Stimulated activated CD4-positive, alpha-beta T cell treated with anti-CD3 and anti-CD28 coated beads, Interleukin-4, amount 100 ng/mL, for 24 hours (primary cell): Measurements from ENCODE around the gene B3GNT2.
"Not testable (repeated sequence)": the region's sequence is repeated elsewhere in the genome, so short reads cannot be mapped to it uniquely, and the experiment has no call there.

Experiments used
- DNase-seq: peaks from one replicate; pipeline ENCODE4 v3.0.0-alpha.2; 2020

The B3GNT2 gene

DNA sequence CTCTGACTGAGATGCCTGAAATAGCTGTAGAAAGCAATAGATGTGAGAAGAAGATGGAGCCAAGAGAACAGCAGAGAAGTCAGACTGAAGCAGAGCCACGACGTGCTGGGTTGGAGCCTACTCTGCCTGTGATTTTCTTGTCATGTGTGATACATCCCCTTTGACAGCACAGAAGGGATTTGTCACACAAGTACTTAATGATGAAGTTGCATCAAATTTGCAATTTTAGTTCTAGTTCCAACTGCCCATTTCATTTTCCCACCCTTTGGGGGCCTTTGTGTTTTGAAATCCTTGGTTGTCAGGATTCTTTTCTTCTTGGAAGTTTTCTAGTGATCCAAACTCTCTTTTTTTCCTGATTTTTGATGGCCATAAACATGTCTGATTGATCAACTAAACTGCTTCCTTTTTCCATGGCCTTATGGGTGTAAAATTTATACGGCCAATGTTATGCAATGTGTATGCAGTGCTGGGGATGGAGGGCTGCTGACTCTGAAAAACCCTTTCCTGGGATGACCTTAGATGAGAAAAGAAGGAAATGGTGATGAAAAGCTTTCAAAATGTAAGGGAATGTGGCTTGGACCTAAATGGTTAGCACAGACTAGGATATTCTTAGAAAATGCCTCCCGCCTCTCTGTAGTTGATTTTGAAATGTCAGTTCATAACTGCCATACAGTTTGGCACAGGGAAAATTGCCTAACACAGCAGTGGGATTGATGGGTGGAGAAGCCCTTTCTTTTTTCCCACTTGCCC lies 9.6 kb upstream of the B3GNT2 start:
- no peak for DNase-seq

DNA sequence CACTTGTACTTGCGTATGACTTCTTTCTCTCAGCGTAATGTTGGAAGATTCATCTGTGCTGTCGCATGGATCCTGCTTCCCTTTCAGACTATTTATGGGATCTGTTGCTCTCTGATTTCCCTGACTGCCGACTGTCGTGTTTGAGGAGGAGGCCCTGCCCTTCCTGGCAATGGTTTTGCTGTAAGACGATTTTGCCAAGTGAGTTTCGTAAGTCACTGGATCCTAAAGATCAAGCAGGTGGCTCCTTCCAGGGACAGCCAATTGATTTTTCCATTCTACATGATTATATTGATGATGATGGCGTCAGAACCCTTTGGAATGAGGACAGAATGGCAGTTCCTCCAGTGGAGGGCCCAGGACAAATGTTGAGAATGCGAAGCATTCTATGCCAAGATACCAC lies 8.7 kb upstream of the B3GNT2 start:
- no peak for DNase-seq

DNA sequence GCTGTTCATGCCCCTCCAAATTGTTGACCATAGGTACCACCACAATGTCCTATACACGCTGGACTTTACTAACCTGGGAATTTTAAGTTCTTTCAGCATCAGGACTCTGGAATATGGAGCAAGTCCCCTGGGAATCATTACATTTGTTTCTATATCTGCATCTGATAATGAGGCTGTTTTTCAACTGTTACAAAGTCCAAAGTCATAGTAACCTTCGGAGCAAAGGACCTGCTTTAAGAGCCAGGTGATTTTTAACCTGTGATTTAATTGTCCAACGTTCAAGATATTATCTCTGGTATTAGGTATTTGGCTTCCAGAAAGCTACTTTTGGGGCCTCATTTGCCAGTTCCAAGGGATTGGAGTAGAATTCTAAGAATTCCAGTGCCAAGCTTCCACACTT lies 7.5 kb upstream of the B3GNT2 start:
- no peak for DNase-seq

DNA sequence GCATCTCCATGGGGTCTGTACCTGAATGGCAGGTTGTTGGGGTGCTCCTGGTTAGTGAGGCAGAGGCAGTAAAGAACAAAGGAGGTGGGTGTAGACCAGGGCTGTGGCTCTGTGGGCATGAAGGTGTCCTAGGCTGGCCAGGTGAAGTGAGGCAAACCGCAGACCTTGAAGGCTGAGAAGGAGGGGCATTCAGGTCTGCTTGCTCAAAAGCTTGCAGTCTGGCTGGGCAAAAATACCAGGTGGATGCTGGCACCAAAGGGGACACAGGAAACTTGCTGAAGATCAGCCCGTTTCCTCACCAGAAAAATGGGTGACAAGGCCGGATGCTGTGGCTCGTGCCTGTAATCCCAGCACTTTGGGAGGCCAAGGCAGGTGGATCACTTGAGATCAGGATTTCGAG lies 6.7 kb upstream of the B3GNT2 start:
- no peak for DNase-seq

DNA sequence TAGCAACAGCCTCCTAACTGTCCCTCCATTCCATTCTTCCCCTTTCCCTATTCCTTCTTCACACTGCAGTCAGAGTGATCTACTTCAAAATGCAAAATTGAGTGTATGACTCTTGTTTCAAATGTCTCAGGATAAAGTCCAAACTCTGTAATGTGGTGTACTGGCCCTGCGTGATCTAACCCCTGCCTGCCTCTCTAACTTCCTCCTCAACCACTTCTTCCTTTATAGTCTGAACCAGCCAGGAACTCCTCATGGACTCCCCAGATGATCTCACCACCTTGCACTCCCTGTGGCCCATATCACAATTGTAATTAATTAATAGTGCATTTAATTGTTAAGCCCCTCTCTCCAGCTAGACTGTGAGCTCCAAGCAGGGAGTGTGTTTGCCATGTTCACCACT lies 3.1 kb upstream of the B3GNT2 start:
- no peak for DNase-seq

DNA sequence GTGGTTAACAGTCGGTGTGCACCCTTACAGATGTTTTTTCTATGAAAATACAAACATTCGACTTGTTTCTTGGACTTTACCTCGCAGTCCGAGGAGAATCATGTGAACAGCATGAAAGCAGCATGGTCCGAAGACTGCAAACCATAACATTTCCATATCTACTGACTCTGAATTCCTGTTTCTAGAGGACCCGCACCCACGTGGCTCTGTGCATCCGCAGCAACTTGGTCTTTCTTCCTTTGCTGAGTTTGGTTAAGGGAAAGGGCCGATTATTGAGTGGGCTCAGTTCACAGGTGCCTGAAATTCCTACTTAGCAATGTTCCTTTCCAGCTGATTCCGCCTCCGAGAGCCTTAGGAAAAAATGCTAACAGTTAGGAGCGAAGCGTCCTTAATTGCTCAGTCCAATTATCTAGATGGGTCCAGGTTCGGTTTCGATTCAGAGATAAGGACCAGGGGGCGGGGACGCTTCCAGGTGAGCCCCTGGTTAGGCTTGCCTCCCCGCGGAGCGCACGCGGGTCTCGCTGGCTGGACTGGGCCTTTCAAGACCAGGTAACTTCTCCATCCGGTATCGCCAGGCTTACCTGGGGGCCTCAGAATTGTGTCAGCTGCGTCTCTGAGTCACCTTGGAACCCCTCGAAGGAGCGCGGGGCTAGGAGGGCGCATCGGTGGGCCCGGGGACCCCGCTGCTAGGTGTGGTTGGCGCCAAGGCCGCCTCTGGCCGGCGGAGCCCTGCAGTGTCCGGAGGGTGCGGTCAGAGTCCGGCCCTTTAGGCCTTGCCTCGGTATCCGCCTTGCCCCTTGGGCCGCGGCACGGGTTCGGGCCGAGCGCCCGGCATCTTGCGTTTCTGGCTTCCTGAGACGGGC lies 1.1 kb upstream of the B3GNT2 start:
- DNase-seq, result no peak

DNA sequence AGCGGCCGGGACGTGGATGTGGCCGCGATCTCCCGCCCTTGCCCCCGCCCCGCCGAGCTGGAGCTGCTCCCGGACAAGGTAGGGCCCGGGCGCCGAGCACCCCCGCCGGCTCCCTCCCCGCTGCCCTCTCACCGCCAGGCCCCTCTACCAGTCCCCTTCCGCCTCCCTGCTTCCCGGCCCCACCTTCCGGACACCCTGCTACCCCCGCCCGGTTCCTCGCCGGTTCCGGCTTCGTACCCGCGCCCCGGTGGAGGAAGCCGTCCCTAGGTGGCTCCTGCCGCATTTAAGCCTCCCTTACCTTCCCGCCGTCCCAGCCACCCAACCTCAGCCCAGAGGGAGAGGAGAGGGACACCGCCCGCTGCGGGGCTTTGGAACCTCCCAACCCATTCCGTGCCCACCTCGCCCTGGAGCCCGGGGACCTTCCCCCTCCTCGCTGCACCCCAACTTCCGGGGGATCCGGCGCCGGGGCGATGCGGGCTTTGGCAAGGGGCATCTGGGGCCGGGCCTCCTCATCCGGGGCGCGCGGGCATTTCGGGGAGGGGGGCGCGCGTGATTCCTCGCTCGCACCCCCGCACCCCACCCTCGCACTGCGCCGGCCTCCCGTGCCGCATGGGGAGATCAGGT lies 475 bp downstream of the B3GNT2 start:
- peak; percentile 57 for DNase-seq

DNA sequence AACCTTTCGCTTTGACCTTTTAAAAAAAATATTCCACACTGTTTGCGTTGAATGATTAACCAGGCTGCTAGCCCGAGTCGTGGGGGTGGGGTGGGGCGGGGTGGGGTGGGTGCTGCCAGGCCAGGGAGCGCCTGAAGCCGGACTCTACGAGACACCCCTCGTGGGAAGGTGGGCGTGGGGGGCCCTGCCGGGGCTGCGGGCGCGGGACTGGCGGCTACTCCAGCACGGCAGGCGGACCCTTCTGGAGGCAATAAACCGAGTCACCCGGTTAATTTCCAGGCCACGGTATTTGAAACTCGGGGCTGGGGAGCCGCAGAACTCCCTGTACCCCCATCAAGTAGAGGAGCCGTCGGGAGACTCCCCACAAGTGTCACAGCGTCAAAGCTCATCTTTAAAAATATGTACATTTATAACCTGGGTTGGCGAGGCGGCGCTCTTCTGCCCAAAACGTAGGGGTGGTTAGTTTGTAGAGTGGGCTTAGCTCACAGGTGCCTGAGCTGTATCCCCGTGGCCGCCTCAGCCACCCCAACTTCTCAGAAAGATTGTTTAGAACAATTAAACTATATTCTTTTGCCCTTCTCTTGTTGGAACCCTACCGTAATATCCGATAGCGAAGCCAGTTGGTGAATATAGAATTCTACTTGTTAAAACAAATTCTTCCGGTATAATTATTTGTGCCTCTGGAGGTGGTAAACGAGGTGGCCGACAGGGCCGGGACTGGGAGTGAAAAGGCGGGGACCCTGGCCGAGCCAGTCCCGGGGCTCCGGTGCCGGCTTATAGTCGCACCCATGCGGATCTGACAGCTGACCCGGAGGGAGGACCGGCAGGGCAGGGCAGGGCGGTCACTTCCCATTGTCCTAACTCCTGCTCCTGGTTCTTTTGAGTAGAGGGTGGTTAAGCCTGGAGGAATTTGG lies 1.4 kb downstream of the B3GNT2 start:
- DNase-seq, result peak; percentile 30

DNA sequence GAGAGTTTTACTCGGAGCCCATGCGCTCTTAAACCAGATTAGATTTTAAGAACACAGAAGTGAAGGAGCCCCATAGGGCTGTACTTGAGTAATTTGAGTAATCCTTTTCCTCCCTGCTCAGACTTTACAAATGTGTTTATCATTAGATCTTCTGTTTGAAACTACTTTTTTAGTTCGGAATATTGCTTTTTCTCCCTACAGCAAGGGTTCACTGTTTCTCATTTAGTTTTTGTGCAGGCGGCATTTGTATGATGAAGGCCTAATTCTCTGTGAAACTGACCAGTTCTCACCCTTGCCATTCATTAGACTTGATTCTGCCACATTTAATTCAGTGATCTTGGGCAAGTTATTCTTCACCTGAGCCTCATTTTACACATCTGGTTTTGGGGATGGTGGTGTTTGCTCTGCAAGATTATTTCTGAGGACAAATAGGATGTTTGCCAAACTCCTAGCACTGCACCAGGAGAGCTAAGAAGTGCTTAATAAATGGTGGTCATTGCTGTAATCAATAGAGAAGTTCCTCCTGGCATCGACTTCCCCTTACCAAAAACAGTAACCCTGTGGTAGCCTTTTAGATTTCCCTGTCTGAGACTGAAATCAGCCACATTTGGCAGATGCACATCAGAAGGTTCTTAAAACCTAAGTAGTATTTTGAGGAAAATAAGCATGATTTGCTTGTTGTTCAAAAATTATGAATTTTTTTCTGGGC lies 2.2 kb downstream of the B3GNT2 start:
- DNase-seq, result no peak

DNA sequence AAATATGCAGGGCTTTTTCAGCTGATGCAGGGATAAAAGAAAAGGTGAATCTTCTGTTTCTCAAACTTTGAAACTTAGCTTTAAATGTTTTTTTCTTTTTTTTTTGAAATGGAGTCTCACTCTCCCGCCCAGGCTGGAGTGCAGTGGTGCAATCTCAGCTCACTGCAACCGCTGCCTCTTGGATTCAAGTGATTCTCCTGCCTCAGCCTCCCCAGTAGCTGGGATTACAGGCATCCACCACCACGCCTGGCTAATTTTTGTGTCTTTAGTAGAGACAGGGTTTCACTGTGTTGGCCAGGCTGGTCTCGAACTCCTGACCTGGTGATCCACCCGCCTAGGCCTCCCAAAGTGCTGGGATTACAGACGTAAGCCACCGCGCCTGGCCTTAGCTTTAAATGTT lies 2.9 kb downstream of the B3GNT2 start:
- not testable (repeated sequence) for DNase-seq

DNA sequence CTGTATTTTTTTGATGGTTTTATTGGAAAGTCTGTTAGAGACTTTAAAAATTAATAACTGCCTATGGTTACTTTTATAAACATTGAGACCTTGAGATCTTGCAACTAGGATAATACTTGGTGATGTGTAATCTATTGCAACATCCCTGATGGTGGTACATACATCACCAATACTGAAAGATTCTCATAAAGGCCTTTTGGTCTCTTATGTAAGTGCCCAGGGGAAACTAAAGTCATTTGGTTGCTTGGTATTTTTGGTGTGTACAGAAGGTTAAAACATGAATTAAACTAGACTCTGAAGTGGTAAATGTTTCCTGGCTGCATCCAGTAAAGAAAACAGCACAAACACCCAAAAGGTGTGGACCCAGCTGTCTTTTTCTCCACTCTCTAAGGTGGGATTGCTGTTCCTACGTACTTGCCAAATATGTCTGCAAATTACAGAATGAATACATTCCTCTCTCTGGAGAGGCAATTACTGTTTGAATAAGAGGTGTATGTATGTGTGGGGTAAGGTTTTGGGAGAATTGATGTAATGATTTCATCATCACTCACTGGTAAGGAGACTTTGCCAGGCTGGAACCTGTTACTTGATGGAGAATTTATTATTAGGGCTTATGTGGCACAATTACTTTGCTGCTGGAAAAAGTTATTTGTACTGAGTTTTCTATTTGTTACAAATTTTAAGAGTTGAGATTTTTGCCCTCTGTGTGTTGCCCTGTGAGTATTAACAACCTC lies 3.6 kb downstream of the B3GNT2 start:
- no peak for DNase-seq

DNA sequence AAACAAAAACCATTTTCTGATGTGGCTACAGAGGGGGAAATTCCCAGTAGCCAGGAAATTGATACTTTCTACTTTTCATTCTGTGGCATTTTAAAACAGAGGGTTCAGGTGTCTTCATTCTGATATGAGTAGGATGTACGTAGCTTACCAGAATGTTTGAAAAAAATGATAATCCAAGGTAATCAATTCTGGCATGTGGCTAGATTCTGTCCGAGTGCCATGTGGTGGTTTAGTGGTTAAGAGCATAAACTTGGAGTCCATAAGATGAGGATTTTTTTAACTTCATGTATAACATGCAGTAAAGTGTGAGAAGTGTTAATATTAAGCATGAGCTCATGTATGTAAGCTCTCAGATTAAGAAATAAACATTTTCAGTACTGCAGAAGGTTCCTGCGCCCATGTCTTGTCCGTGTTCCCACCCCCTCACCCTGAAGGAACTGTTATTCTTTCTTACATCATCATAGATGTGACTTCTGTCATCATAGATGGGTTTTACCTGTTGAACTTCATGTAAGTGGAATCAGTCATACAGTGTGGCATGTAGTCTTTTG lies 4.5 kb downstream of the B3GNT2 start:
- no peak for DNase-seq

DNA sequence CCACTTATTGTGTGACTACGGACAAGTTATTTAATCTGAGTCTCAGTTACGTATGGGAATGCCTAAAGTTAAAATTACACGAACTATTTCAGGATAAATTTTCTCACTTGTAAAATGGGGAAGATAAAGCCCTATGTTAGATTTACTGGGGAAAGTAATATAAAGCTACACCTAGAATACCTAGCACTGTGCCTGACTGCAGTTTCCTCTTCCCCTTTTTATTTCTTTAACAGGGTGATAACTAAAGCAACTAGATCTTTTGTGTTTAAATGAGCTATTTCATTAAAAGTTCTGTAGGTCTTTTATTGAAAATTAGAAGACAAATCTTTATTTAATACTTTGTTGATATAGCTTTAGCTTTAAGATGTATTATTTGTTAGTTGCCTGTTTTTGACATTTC lies 5.0 kb downstream of the B3GNT2 start:
- no peak for DNase-seq

DNA sequence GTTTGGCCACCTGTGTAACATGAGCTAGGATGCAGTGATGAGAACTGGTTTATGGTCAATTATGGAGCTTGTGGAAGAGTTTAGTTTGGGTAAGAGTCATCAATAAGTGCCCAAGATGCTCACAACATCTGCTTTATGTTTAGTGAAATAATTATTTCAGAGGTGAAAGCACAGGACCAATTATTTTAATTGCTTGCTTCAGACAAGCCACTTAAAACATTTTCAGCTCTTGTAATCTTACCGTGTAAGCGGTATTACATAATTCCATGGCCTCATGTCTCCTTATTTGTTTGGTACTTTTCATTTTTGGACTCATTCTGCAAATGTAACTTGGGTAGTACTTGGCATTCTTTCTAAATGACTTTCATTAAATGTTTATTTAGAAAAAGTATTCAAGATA lies 5.4 kb downstream of the B3GNT2 start:
- no peak for DNase-seq

DNA sequence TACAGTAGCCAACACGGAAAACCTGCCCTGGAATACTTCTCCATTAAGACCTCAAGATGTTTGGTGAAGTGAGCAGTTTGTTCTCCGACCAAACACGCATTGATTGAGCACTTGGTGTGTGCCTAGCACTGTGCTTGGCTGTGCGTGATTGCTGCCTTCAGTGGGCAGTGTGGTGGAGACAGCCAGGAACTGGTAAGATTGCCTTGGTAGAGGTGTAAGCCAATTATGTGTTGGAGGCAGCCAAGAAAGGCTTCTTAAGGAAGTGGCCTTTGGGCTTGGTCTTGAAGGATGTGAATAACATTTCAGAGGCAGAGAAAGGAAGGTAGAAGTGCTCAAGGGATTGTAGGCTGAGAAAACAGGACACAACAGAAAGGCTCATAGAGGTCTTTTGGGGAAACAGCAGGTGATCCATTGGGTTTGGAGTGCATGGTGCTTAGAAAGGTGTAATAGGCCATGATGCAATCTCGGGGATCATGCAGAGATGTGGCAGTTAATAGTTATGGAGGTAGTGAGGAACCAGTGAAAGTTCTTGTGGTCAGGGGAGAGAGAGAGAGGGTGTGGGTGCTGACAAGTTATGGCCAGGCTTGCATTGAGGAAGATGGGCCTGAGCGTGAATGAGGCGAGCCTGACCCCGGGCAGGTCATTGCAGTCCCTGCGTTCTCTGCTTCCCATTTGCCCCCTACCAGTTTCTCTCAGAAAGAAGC lies 6.3 kb downstream of the B3GNT2 start:
- DNase-seq, result no peak

DNA sequence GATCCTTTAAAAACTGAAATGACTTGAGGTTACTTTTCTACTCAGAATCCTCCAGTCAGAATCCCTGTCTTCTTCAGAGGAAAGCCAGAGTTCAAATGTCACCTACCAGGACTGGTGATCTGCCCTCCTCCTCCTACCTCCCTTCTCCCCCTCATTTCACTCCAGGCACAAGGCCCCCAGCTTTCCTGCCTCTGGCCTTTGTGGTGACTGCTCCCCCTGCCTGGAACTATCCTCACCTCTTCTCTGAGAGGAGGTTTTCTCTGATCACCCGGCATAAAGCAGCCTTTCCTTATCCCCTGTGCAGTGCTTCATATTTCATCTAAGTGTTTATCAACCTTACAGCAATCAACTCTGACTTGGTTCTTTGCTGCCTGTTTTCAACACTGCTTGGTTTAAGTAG lies 6.8 kb downstream of the B3GNT2 start:
- DNase-seq, result no peak

DNA sequence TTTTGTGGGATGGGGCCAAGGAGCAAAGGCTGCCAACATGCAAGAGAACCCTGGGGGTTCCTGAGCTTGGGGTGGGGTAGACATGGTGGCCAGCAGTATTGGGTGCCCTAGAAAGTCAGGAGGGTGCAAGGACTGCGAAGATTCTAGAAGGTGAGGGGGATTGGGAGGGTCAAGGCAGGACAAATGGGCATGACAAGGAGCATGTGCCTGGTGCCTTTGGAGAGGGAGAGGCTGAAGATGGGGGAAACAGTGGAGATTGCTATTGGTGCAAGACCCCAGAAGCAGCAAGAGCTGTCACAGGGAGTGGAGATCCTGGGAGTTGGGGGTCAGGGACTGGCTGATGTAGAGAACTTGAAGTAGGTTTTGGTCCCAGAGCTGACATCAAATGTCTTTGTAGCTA lies 7.5 kb downstream of the B3GNT2 start:
- no peak for DNase-seq

DNA sequence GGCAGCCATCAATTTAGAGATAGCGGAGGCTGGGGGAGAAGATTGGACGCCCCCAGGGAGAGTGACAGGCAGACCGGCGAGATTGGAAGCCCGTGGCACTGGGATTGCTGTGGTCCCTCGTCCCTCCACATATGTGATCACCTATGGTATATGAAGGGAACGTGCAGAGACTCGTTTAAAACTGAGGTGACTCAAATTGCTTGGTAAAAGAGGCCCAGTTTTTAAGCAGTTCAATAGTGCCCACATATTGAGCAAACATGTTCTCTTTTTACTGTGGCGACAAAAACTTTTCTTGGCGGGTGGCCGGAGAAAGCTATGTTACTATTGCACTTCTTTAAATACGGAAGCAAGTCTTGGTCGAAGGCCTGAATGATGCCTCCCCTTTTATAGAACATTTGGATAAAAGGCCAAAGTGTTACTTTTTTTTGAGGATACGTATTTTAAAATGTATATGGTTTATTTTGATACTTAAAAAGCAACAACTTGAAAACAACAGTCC lies 9.1 kb downstream of the B3GNT2 start:
- no peak for DNase-seq

DNA sequence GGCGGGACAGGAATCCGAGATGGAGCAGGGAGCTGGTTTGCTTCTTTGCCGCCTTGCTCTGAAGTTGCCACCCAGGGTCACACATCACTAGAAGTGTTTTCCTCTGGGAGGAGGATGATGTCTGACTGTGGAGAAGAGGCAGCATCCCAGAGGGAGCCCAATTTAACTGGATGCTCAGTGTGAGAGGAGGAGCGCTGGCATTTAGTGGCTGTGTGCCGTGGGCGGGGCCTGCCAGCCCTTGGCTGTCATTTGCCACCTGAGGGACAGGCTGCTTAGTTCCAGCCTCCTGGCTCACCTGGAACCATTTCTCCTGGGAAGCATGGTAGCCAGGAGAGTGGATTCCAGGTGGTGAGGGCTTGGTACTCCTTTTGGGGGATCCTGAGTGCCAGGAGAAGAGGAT lies 9.6 kb downstream of the B3GNT2 start:
- no peak for DNase-seq

DNA sequence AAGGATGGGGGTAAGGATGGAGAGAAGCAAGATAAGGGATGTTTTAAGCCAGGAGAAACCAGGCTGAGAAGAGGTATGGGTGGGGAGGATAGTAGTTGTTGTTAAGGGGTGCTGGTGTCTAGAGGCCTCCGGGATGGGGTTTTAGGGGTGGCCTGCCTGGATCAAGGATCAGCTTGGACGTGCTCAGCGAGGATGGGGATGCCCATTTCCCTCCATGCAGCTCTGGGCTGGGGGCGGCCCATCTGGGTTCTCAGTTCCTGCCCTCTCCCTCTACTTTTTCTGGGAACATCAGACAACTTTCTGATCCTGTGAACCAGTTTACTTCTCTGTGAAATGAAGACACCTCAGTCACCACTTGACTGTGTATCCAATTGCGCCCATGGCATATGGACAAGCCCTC lies 10.1 kb downstream of the B3GNT2 start:
- DNase-seq, result no peak
